Left lung (tissue), 10 donors: ENCODE results near the gene ZNF681. TPM values are rescaled to one million over a fixed set of nuclear protein-coding genes. Genes with fewer than 3 reads are reported as not detected.
A peak's percentile ranks its signal among the peaks of the same experiment; 100 is the strongest.

Experiments used
- ATAC-seq: fragments of 200-7000 bp; cut with Tn5 transposase; one replicate; pipeline ENCODE4 v1.9.1; 2020; ENCODE audit warnings: moderate library complexity
- DNase-seq, 4 donors: peaks; one replicate each; pipeline ENCODE4 v3.0.0-alpha.2; 2013 to 2020
- H3K27ac ChIP-seq, 2 donors: fragments of 200-600 bp; sonication (generic) in 1 of 2; one replicate each; pipeline versions ENCODE4 v1.5.0 to v1.8.0; 2020 to 2021
- H3K27me3 ChIP-seq, 2 donors: fragments of 200-600 bp; sonication (generic) in 1 of 2; one replicate each; pipeline versions ENCODE4 v1.5.0 to v1.8.0; 2020 to 2021
- H3K36me3 ChIP-seq, 2 donors: fragments of 200-600 bp; sonication (generic) in 1 of 2; one replicate each; pipeline versions ENCODE4 v1.5.0 to v1.8.0; 2020 to 2021
- H3K4me1 ChIP-seq, 2 donors: fragments of 200-600 bp; one replicate each; pipeline ENCODE4 v1.8.0; 2021
- H3K4me3 ChIP-seq, 2 donors: fragments of 200-600 bp; sonication (generic) in 1 of 2; one replicate each; pipeline versions ENCODE4 v1.5.0 to v1.8.0; 2020 to 2021; ENCODE audit warnings: mild to moderate bottlenecking in 1 of 2
- H3K9me3 ChIP-seq, 2 donors: fragments of 200-600 bp; sonication (generic) in 1 of 2; one replicate each; pipeline versions ENCODE4 v1.5.0 to v1.8.0; 2020 to 2021
- CTCF ChIP-seq, 2 donors: fragments of 200-600 bp; sonication (generic) in 1 of 2; IDR thresholded peaks; one replicate each; pipeline versions ENCODE4 v1.5.0 to v1.8.0; 2021; ENCODE audit warnings: antibody characterized with exemption in 2 of 2
- intact Hi-C, 2 donors: fragments of 100-400 bp; cut with DNase I; formaldehyde crosslinking; loops; one replicate each; pipeline versions ENCODE4 v1.11.2 to v1.14.2; 2022
- polyA plus RNA-seq, 6 donors: library from polyadenylated mRNA; unstranded; fragments of 120-200 nt; gene quantifications; one replicate each; pipeline ENCODE4 v1.2.1, GENCODE V29; 2013; ENCODE audit not compliant: insufficient read length in 6 of 6
- total RNA-seq, 2 donors: library from RNA; stranded (reverse); fragmentation: NEBNext Ultra II Directional; extraction: Animal tissue kit (Norgen Biotek cat#: 25700); gene quantifications; one replicate each; pipeline ENCODE4 v1.2.1, GENCODE V29; 2021
- donor health status: DM: no; HTN: yes; CAD: no.
- donor health status: DM: no; HTN: no; CAD: no.

The ZNF681 gene
- total and polyA plus RNA-seq, 8 donors = 2.6 to 8.9 (median 6.5) TPM

- H3K27me3 ChIP-seq = no peaks in the 10 kb centered on the region
- H3K4me1 ChIP-seq = no peaks in the 10 kb centered on the region
- no peak for TF ChIP-seq CTCF (IDR thresholded peaks at IDR 0.05)
- ATAC-seq (no peak), DNase-seq (no peak)
- intact Hi-C loops = no loop called here
- H3K9me3 ChIP-seq = peaks cover 0 to 8% of the 10 kb centered on the region in 2 donors
- no peak overlapping the region for H3K4me3 ChIP-seq
- no peak overlapping the region for H3K27ac ChIP-seq
- H3K36me3 ChIP-seq = no peaks in the 10 kb centered on the region
Measured at GRCh38 chr19:23790641-23791488, 32.2 kb upstream of the ZNF681 start.

DNA sequence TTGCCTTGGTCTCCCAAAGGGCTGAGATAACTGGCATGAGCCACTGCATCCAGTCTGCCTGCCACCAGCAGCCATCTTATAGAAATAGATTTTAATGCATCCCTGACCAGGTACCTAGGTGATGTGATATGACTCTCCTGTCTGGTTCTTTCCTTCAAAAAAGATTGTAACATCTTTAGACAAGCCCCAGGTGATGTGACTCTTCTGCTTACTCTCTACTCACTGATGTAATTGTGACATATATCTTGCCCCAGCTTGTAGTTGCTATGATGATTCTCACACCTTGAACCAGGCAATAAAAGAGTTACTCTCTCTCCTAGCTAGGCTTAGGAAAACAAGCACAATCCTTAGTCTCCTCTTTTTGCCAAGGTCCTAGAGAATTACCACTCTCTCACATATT lies 30.6 kb upstream of the ZNF681 start:
- H3K36me3 ChIP-seq = no peaks in the 10 kb centered on the region
- intact Hi-C loops = no loop called here
- H3K9me3 ChIP-seq = peaks cover 0 to 2% of the 10 kb centered on the region in 2 donors
- no peaks in the 10 kb centered on the region for H3K27me3 ChIP-seq
- H3K4me3 ChIP-seq = no peak overlapping the region
- no peak overlapping the region for H3K27ac ChIP-seq
- H3K4me1 ChIP-seq = no peaks in the 10 kb centered on the region
- ATAC-seq (no peak), DNase-seq (no peak)
- TF ChIP-seq CTCF (IDR thresholded peaks at IDR 0.05) = no peak

DNA sequence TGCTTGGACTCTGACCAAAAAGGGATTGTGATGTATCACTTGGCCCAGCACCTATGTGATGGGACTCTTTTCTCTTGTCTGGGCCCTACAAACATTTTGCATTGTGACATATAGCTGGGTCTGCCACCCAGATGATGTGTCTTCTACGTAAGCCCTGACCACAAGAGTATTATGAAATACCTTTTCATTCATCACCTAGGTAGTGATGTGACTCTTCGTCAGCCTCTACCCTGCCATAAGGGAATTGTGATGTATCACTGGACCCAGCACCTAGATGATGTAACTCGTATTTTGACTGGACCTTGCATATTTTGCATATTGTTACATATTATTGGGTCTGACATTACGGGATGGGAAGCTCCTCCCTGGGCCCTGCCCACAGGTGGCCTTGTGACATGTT lies 29.7 kb upstream of the ZNF681 start:
- no peak overlapping the region for H3K27ac ChIP-seq
- no peak for DNase-seq
- no peak for ATAC-seq
- no peak overlapping the region for H3K4me3 ChIP-seq
- H3K9me3 ChIP-seq = peaks cover 0 to 2% of the 10 kb centered on the region in 2 donors
- no peaks in the 10 kb centered on the region for H3K36me3 ChIP-seq
- no peaks in the 10 kb centered on the region for H3K4me1 ChIP-seq
- intact Hi-C loops = no loop called here
- TF ChIP-seq CTCF (IDR thresholded peaks at IDR 0.05) = no peak
- no peaks in the 10 kb centered on the region for H3K27me3 ChIP-seq

- no peak for ATAC-seq
- no peaks in the 10 kb centered on the region for H3K4me1 ChIP-seq
- no peak overlapping the region for H3K4me3 ChIP-seq
- no peaks in the 10 kb centered on the region for H3K27me3 ChIP-seq
- no peak for DNase-seq
- H3K9me3 ChIP-seq = peaks cover 0 to 5% of the 10 kb centered on the region in 2 donors
- intact Hi-C loops = no loop called here
- H3K27ac ChIP-seq = no peak overlapping the region
- TF ChIP-seq CTCF (IDR thresholded peaks at IDR 0.05) = no peak
- peaks cover 0 to 4% of the 10 kb centered on the region in 2 donors for H3K36me3 ChIP-seq
Measured at GRCh38 chr19:23787106-23787505, 28.4 kb upstream of the ZNF681 start.

DNA sequence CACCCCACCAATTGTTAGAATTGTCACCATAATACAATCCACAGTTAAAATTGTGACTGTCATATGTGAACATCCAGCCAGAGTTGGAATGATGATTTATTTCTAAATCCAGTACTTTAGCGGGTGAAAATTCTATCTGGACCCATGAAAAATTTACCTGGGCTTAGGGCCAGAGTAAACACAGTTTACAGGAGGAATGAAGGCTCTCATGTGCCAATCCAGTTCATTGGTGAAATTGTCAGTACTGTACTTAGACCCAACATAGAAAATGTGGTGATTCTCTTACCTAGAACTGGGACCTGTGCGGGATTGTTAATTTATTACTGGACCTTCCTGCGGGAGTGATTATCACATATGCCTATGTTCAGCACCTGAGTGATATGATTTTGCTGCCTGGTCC lies 27.3 kb upstream of the ZNF681 start:
- Histone ChIP-seq H3K9me3 (peaks cover 0 to 10% of the 10 kb centered on the region in 2 donors), H3K4me3 (no peak overlapping the region), H3K27me3 (no peaks in the 10 kb centered on the region), H3K27ac (no peak overlapping the region), H3K36me3 (peaks cover 0 to 4% of the 10 kb centered on the region in 2 donors), H3K4me1 (no peaks in the 10 kb centered on the region)
- no peak for TF ChIP-seq CTCF (IDR thresholded peaks at IDR 0.05)
- intact Hi-C loops = no loop called here
- peak; percentile 60 for ATAC-seq
- DNase-seq = no peak
